IPS-18a (cell line): ENCODE data around the gene TRIM59.

ENCODE experiments used
- H3K27ac ChIP-seq: one replicate; pipeline ENCODE4 v1.5.1; 2013; ENCODE audit warnings: low read length
- H3K27me3 ChIP-seq: one replicate; pipeline ENCODE4 v1.6.1; 2013; ENCODE audit warnings: mild to moderate bottlenecking, low read length; ENCODE audit not compliant: control insufficient read depth, insufficient read depth
- H3K36me3 ChIP-seq: one replicate; pipeline ENCODE4 v1.6.1; 2013; ENCODE audit warnings: low read depth, low read length; ENCODE audit not compliant: control insufficient read depth
- H3K4me1 ChIP-seq: one replicate; pipeline ENCODE4 v1.6.1; 2013; ENCODE audit warnings: low read depth, low read length; ENCODE audit not compliant: control insufficient read depth
- H3K4me3 ChIP-seq: one replicate; pipeline ENCODE4 v1.5.1; 2013; ENCODE audit warnings: low read length
- H3K9ac ChIP-seq: one replicate; pipeline ENCODE4 v1.6.1; 2013; ENCODE audit warnings: mild to moderate bottlenecking, low read length, moderate library complexity
- H3K9me3 ChIP-seq: one replicate; pipeline ENCODE4 v1.6.1; 2013; ENCODE audit warnings: low read depth, low read length; ENCODE audit not compliant: control insufficient read depth

Gene TRIM59

GRCh38 chr3:160449636-160450598 lies at the start of gene TRIM59:
Gene TRIM59, minus strand, starts transcription at chr3:160449786. Its CDS starts 10,603 bp downstream, at chr3:160439183.
- Histone ChIP-seq H3K27ac (peak within 1 kb of the TSS; percentile 83), H3K4me1 (peaks cover 25% of the 10 kb centered on the region), H3K9me3 (no peaks in the 10 kb centered on the region), H3K9ac (peak within 1 kb of the TSS; percentile 93), H3K36me3 (peaks cover 19% of the 10 kb centered on the region), H3K27me3 (no peaks in the 10 kb centered on the region), H3K4me3 (peak within 1 kb of the TSS; percentile 98)

- Histone ChIP-seq H3K9ac (no peak overlapping the region), H3K27ac (no peak overlapping the region), H3K9me3 (no peaks in the 10 kb centered on the region), H3K4me1 (no peaks in the 10 kb centered on the region), H3K27me3 (no peaks in the 10 kb centered on the region), H3K4me3 (no peak overlapping the region), H3K36me3 (peaks cover 17% of the 10 kb centered on the region)
These were observed 48.6 kb upstream of the TRIM59 start for GRCh38 chr3:160498202-160498601.

GRCh38 chr3:160490166-160490565 lies 40.6 kb upstream of the TRIM59 start:
- no peaks in the 10 kb centered on the region for H3K4me1 ChIP-seq
- no peak overlapping the region for H3K4me3 ChIP-seq
- H3K27ac ChIP-seq, result no peak overlapping the region
- no peaks in the 10 kb centered on the region for H3K36me3 ChIP-seq
- no peak overlapping the region for H3K9ac ChIP-seq
- no peaks in the 10 kb centered on the region for H3K27me3 ChIP-seq
- H3K9me3 ChIP-seq, result no peaks in the 10 kb centered on the region

GRCh38 chr3:160486459-160486869 lies 36.9 kb upstream of the TRIM59 start:
- Histone ChIP-seq H3K27ac (no peak overlapping the region), H3K4me3 (no peak overlapping the region), H3K27me3 (no peaks in the 10 kb centered on the region), H3K4me1 (no peaks in the 10 kb centered on the region), H3K9ac (no peak overlapping the region), H3K9me3 (no peaks in the 10 kb centered on the region), H3K36me3 (no peaks in the 10 kb centered on the region)

GRCh38 chr3:160482796-160483195 lies 33.2 kb upstream of the TRIM59 start:
- Histone ChIP-seq H3K27ac (no peak overlapping the region), H3K4me1 (no peaks in the 10 kb centered on the region), H3K36me3 (no peaks in the 10 kb centered on the region), H3K9me3 (no peaks in the 10 kb centered on the region), H3K9ac (no peak overlapping the region), H3K27me3 (no peaks in the 10 kb centered on the region), H3K4me3 (no peak overlapping the region)

- no peaks in the 10 kb centered on the region for H3K27me3 ChIP-seq
- no peak overlapping the region for H3K9ac ChIP-seq
- H3K27ac ChIP-seq, result no peak overlapping the region
These were observed 32.3 kb upstream of the TRIM59 start for GRCh38 chr3:160481856-160482255.

GRCh38 chr3:160480931-160481330 lies 31.3 kb upstream of the TRIM59 start:
- Histone ChIP-seq H3K9ac (no peak overlapping the region), H3K4me3 (no peak overlapping the region), H3K4me1 (no peaks in the 10 kb centered on the region), H3K36me3 (no peaks in the 10 kb centered on the region), H3K9me3 (no peaks in the 10 kb centered on the region), H3K27ac (no peak overlapping the region), H3K27me3 (no peaks in the 10 kb centered on the region)

More at GRCh38 chr3:160481856-160482255, 32.3 kb upstream of the TRIM59 start:
- H3K36me3 ChIP-seq, result no peaks in the 10 kb centered on the region
- no peak overlapping the region for H3K4me3 ChIP-seq
- H3K9me3 ChIP-seq, result no peaks in the 10 kb centered on the region
- no peaks in the 10 kb centered on the region for H3K4me1 ChIP-seq

GRCh38 chr3:160479376-160479775 lies 29.8 kb upstream of the TRIM59 start:
- no peaks in the 10 kb centered on the region for H3K4me1 ChIP-seq
- no peaks in the 10 kb centered on the region for H3K36me3 ChIP-seq
- no peak overlapping the region for H3K4me3 ChIP-seq
- H3K9me3 ChIP-seq, result no peaks in the 10 kb centered on the region
- no peak overlapping the region for H3K27ac ChIP-seq
- no peaks in the 10 kb centered on the region for H3K27me3 ChIP-seq
- no peak overlapping the region for H3K9ac ChIP-seq

- H3K9me3 ChIP-seq, result no peaks in the 10 kb centered on the region
- no peak overlapping the region for H3K27ac ChIP-seq
- H3K27me3 ChIP-seq, result no peaks in the 10 kb centered on the region
- no peaks in the 10 kb centered on the region for H3K4me1 ChIP-seq
- H3K36me3 ChIP-seq, result no peaks in the 10 kb centered on the region
- H3K4me3 ChIP-seq, result no peak overlapping the region
- no peak overlapping the region for H3K9ac ChIP-seq
These were observed 28.8 kb upstream of the TRIM59 start for GRCh38 chr3:160478338-160478737.

- H3K27me3 ChIP-seq, result no peaks in the 10 kb centered on the region
- no peaks in the 10 kb centered on the region for H3K4me1 ChIP-seq
- no peak overlapping the region for H3K4me3 ChIP-seq
- H3K27ac ChIP-seq, result no peak overlapping the region
- H3K9ac ChIP-seq, result no peak overlapping the region
- H3K9me3 ChIP-seq, result no peaks in the 10 kb centered on the region
- no peaks in the 10 kb centered on the region for H3K36me3 ChIP-seq
These were observed 28.2 kb upstream of the TRIM59 start for GRCh38 chr3:160477750-160478149.

GRCh38 chr3:160475884-160476283 lies 26.3 kb upstream of the TRIM59 start:
- Histone ChIP-seq H3K36me3 (no peaks in the 10 kb centered on the region), H3K4me1 (no peaks in the 10 kb centered on the region), H3K9ac (no peak overlapping the region), H3K27ac (no peak overlapping the region), H3K9me3 (no peaks in the 10 kb centered on the region), H3K4me3 (no peak overlapping the region), H3K27me3 (no peaks in the 10 kb centered on the region)

GRCh38 chr3:160475153-160475552 lies 25.6 kb upstream of the TRIM59 start:
- Histone ChIP-seq H3K4me1 (no peaks in the 10 kb centered on the region), H3K4me3 (no peak overlapping the region), H3K27me3 (no peaks in the 10 kb centered on the region), H3K36me3 (no peaks in the 10 kb centered on the region), H3K27ac (no peak overlapping the region), H3K9me3 (no peaks in the 10 kb centered on the region), H3K9ac (no peak overlapping the region)
